Cardiac septum (tissue), 1 donor: ENCODE results near the gene SF1. TPM values are rescaled to one million over a fixed set of nuclear protein-coding genes. Genes with fewer than 3 reads are reported as not detected.

Experiments
- DNase-seq: peaks from one replicate; pipeline ENCODE4 v3.0.0-alpha.2; 2020; ENCODE audit warnings: low spot score
- intact Hi-C: fragments of 100-400 bp; cut with DNase I; formaldehyde crosslinking; loops from one replicate; pipeline ENCODE4 v1.14.0; 2022
- total RNA-seq: library from RNA; stranded (reverse); fragmentation: NEBNext Ultra II Directional; extraction: Animal tissue kit (Norgen Biotek cat#: 25700); gene quantifications from one replicate; pipeline ENCODE4 v1.2.1, GENCODE V29; 2021
- donor health status: DM: no; HTN: no; CAD: no.

The SF1 gene
- total RNA-seq, 1 donor from 2014 or later, result 175 TPM

DNA sequence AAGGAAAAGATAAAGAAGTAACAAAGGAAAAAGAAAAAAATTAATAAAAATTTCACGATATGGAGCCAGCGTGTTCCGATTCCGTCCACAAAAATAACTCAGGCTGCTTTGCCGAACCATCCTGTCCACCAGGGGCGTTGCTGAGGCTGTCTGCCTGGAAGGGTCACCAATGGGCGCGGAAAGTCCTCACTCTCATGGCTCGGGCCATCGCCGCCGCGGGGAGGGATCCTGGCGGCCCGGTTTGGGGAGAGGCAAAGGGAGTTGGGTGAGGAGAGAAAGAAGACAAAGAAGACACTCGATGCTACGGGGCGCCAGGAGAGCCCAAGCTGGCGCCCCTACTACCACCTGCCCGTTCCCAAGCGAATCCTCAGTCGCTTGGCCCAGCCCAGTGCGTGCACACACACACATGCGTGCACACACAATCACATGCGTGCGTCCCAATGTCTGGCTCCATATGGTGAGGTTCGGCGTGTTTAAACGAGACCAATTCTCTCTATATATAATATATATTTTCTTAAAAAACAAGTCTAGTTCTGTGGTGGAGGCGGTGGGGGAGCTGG lies 13.0 kb downstream of the SF1 start:
- intact Hi-C loops, result no loop called here
- peak; percentile 68 for DNase-seq

DNA sequence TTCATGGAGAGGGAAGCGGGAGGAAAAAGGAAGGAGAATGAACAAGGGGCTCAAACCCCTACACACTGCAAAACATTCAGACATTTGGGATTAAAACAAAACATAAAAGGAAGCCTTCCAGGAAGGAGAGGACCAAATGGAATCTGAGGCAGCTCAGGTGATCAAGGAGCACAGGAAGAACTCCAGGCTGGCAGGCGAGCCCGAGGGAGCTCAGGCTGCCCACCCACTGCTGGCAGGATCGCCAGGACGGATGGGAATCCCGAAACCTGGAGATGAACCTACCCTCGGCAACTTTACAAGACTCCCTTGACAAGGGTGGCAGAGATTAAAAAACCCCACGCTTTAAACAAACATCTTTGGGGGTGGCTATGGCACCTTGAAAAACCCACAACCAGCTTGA lies 13.6 kb downstream of the SF1 start:
- peak; percentile 5 for DNase-seq
- intact Hi-C loops, result no loop called here

DNA sequence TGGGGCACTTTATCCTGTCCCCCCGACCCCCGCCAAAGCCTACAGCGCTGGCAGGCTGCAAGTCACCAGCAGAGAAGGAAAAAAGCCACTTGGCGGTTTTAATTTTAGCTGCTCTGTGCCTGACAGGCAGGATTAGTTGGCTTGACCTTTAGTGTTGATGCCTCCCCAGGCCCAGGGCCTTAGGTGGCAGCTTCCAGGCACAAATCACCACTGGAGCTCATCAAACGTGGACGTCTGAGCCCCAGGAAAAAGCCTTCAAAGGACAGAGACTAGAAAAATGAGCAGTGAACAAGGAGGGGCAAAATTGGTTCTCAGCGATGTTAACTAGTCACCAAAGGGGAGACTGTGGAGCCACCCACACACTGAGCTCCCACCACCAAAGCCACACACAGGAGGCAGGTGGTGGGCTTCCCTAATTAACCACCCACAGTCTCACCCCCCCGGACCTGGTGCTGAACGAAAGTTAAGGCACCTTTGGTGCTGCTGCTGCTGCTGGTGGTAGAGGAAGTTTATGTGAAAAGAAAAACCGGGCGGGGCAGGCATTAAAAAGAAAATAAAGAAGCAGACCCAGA lies 14.2 kb downstream of the SF1 start:
- peak; percentile 50 for DNase-seq
- intact Hi-C loops, result no loop called here

DNA sequence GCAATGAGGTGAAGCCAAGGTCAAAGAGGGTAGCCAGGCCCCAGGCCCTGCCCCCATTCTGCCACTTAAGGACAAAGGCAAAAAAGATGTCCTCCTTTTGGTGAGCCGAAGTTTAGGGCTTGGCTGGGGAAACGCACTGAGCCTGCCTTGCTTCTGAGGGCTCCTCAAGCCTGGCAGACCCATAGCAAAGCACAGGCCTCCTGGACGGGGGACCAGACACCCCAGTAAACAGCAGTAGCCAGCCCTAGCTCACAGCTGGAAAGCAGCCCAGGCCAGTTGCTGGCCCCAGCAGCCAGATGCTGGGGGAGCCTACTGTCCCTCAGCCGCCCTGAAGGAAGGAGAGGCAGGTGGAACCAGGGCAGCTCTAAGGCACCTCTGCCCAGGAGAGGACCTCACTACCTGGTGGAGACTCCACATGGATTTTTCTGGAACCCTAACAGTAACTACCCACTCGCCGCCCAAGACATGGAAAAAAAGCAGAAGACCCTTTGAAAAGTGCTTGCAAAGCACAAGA lies 14.8 kb downstream of the SF1 start:
- intact Hi-C loops, result no loop called here
- DNase-seq, result peak; percentile 55

DNA sequence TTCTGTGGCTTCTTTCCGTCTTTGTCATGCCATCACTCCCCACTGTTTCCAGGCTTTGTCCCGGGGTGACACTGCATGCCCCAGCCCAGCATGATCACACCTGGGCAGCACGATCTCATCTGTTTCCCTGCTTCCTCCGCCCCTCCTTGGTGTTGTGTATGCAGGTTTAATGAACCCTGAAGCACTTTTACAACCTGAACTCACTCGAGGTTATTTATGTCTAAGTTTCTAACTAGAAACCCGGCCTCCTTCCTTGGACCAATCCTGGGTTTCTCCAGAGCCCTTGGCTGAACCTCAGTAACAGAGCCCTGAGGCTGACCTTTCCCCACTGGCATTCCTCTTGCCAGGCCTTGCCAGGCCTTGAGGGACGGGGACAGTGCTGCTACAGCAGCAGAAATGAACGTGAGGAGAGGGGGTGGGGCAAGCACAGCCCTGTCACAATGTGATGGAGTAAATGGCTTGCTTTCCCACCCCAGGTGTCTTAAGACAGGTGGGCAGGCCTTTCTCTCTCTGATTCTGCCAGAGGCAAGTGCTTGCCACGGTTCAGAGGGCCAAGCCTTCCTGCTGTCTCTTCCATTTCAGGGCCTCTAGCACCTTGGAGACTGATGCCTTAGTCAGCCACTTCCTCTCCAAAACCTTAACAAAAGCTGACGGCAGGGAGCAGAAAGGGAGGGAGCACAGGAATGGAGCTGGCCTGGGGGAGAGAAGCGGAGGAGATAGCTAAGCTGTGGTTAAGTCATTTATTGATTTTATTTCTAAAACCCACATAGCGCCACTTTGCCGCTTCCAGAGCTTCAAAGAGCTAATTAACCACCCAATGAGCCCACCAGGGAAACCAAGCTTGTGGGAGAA lies 15.4 kb downstream of the SF1 start:
- intact Hi-C loops, result no loop called here
- DNase-seq, result peak; percentile 71

DNA sequence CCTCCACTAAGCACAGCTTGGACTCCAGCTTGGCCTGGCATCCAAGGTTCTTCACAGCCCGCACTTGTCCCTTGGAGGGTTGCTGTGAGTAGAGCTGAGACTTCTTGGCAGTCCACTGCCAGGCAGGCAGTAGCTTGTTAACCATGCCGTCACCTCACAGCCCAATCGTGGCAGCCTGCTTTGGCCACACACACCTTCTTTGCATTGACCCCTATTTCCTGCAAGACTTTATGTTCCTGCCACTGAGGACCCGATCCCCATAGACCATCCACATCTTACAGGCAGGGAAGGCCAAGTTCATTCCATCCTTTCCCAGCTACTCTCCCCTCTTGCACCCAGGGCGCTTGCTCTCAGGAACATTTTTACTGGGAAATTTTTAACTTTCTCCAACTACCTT lies 16.1 kb downstream of the SF1 start:
- intact Hi-C loops, result no loop called here
- peak; percentile 38 for DNase-seq

DNA sequence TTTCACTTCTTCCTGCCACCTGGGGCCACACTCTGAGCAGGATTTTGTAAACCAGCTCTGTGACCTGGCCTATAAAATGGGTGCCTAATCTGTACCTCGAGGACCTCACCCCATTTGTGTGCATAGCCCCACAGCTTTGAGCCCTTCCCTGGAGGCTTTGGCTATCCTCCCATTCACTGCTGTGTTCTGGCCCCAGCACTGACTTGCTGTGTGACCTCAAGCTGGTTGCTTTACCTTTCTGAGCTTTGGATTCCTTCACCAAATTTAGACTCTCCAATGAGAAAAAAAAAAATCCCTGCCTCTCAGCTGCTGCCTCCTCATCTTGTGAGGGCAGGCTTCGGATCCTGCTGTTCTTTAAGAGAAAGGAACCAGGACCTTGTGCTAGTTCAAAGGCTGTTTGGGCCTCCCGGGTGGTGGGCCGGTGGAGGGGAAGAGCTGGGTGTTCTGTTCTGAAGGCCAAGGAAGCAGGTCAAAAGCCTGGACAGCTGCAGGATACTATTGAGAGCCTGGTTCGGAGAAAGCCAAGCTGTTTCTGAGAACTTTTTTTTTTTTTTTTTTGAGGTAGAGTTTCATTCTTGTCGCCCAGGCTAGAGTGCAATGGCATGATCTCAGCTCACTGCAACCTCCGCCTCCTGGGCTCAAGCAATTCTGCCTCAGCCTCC lies 17.5 kb downstream of the SF1 start:
- intact Hi-C loops, result no loop called here
- DNase-seq, result peak; percentile 10

DNA sequence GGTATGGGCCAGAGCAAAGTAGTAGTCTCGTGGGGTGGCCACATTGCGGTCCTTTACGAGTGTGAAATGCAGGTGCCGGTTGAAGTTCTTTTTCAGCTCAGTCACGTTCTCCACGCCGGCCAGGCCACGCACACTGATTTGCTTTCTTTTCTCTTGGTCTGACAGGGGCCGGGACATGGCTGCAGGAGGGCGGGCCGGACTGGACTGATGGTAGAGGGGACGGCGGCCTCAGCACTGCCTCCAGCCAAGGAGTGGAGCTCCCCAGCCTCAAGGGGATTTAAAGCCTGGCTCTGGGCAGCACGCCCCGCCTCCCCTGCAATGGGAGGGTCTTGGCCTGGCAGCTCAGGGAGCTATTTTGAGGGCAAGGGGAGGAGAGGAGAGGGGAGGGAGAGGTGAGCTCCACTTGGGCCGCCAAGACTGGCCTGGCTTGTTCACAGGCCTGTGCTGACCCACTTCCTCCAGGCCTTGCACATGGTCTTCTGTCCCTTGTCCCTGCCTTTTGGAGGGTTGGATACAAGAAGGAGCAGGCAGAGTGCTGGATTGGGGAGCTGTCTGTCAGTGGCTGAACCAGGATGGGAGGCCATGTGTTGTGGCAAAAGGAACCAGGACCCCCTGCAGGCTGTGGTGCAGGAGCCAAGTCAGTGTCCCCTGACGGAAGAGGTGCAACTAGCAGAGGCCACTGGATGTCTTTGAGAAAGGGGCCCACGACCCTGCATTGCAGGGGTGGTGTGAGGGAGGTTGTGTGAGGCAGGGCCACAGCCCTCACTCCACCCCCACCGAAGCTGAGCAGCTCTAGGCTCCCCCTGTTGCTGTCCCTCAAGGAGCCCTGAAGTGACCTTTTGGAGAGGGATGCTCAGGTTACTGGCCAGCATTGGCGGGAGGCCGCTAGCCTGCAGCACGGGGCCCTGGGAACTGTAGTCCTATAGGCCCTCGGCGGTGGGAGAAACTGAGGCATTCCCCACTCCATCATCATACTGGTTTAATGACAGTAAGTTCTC lies 18.3 kb downstream of the SF1 start, which contains the start of gene PYGM:
Gene PYGM (minus strand): TSS at position 253 of the 998 bp plus-strand sequence. CDS start 76 bp downstream, at position 177.
- peak; percentile 87 for DNase-seq
- intact Hi-C loops, result no loop called here

DNA sequence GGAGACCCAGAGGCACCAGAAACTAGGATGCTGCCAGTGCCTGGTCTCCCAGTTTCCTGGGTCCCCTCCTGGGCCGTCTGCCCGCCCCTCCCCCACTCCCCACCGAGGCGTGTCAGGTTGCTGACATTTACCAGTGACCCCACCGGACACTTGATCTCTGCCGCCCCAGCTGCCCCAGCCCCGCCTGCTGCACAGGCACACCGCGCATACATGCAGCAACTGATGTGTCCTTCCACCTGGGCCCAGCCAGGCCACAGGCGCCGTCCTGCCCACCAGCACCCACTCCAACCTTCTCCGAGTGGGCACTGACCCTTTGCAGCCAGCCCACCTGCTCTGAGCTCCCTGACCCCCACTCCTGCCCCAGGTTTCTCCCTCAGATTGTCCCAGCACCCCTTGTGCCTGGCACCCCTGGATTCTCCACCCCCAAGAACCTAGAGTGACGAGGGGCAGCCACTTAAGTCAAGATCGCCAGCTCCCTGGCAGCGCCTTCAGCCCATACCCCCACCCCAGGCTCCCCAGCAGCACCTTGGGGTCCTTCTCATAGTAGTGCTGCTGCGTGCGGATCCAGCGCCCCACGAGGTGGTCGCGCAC lies 19.1 kb downstream of the SF1 start:
- DNase-seq, result peak; percentile 74
- intact Hi-C loops, result no loop called here

DNA sequence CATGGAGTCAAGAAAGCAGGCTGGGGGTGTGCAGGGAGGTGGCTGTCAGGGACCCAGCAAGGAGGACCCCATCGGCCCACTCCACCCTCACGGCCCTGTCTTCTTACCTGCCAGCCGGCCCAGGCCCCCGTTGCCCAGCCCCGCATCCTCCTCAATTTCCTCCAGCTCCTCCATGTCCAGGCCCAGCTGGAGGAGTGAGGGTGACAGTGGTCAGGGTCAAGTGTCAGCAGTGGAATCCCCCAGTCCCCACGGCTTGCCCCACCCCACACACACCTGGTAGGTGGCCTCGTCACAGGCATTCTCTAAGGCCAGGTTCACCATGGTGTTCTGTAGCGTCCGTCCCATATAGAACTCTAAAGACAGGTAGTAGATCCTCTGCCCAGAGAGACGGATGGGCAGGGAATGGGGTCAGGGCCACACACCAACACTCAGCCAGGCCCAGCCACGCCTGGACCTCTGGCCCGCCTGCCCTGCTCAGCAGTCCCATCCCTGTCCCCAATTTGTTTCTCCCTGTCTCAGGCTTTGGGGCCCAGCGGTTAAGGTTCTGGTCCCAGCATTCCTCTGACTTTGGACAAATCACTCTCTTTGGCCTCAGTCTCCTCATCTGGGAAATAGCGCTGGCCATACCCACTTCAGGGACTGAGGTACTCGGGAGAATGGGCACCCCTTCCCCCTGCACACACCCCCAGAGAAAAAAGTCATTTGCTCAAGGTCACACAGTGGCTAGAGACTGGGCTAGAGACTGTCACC lies 19.8 kb downstream of the SF1 start:
- peak; percentile 60 for DNase-seq
- intact Hi-C loops, result no loop called here

DNA sequence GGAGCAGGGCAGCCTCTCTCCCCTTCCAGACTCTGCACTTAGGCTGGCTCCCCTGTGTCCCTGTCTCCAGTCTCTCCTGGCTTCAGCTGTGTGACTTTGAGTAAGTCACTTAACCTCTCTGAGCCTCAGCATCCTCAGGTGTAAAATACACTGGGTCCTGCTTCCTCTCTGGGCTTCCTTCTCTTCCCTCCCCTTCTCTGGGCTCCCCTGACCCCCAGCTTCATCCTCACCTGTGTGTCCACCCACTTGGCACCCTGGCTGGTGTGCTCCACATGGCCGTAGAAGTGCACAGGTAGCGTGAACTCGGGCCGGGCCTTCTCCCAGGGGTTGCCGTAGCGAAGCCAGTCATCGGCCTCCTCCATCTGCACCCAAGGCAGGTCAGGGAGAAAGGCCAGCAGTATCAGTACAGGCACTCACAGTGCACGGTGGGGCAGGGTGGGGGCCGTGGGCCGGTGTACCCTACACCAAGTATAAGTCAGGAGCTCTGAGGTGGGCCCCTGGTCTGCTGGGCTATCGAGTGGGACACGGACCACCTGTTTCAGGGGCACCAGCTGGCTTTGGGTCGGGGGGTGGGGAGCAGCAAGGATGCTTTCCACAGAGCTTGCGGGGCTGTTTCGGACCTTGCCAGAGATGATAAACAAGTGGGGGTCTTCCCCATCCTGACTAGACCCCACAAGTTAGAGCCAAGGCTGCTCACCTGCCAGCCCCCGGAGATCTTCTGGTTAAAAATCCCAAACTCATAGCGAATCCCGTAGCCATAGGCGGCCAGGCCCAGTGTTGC lies 20.6 kb downstream of the SF1 start:
- intact Hi-C loops, result no loop called here
- DNase-seq, result peak; percentile 71

DNA sequence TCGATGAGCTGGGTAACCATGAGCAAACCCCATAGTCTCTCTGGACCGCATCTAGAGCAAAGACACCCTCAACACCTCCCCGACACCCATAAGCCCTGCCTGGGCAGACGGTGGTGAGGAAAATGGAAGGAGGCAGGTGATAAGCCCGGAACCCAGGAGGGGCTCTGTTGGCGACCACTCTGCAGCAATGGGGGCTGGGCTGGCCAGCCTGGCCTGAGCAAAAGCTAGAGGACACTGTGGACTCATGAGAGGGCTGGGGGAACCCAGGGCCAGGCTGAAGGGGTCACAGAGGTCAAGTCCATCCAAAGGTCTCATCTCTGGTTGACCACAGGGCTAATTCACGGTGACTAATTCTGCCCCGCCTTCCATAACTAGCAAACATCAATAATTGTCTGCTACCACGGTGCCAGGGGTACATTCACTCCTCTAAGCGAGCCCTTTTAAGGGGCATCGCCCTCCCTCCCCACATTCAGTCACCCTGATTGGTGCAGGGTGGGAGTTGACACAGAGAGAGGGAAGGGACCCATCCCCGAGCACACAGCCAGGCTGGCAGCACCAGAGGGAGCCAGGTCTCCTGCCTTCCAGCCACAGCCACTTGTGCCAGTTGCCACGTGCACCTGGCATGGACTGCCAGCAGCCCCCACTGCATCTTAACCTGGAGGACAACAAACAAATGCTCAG lies 22.5 kb downstream of the SF1 start:
- intact Hi-C loops, result no loop called here
- DNase-seq, result peak; percentile 56

DNA sequence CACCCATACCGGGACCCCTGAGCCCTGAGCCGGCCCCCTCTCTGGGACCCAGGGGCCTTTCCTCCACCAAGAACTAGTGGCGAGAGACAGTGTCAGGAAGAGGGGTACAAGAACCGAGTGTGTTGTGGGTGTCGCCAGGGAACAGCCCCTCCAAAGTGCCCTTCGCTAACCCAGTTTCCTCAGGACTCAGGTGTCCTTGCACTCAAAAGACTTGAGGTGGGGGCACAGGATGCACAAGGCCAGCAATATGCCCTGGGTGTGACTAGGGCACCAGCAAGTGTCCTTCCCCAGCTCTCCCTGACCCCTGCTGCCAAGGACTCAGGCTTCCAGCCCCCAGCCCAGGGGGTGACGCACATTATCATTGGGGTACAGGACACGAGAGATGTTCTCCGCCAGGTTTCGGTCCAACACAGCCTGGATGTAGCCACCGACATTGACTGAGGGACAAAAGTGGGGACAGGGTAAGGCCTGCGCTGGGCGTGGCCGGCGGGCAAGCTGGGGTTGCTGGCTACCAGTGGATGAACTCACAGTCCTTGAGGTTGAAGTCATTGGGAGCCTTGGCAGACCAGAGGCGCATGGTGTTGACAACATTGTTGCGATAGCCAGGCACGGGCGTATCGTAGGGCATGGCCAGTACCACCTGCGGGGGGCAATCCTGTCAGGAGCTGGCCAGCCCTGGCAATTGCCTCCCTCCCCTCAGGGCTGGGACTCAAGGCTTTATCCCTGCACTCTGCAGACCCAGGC lies 23.3 kb downstream of the SF1 start:
- intact Hi-C loops, result no loop called here
- peak; percentile 63 for DNase-seq

DNA sequence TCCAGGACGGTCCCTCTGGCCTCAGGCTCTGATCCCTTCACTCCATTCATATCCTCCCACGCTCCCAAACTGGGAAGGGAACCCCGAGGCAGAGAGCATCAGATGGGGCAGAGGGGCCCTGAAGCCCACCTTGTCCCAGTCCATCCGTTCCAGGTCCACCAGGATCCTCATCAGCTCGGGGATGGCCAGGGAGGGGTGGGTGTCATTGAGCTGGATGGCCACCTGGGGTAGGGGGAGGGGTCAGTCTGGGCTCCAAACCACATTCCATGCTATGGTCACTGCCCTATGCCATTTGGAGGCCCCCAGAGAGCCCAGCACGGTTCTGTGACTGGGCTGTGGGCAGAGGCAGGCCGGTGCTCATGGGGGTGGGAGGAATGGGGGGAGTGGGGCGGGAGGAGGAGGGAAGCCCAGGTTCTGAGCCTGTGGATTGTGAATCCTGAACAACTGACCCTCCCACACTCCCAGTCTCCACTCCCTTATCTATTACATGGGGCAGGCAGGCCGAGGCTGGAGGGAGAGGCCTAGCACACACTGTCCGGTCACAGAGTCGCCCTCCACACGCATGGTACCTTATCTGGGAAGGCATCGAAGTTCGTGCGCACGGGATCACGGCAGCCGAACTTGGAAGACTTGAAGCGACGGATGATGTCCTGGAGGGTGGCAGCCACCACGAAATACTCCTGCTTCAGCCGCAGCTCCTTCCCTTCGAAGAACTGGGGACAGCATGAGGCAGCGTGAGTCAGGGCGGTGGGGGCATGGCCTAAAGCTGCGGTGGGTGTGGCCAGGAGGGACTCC lies 24.0 kb downstream of the SF1 start:
- no peak for DNase-seq
- intact Hi-C loops, result no loop called here
